GM10248 (cell line): Measurements from ENCODE around the gene INMT.

Source experiments
- CTCF ChIA-PET: fragments of 300-600 bp; sonication (Branson Sonifier 250); formaldehyde crosslinking; extraction: SDS; loops from one replicate; lab custom pipeline; 2021; ENCODE audit warnings: antibody characterized with exemption; lab: Yijun Ruan, JAX
- POLR2A ChIA-PET: fragments of 350-650 bp; sonication (Branson Sonifier 250); formaldehyde crosslinking; extraction: SDS; loops from one replicate; lab custom pipeline; 2020; ENCODE audit warnings: antibody characterized with exemption; lab: Yijun Ruan, JAX
- DNase-seq: peaks from one replicate; pipeline ENCODE4 v3.0.0; 2012; ENCODE audit errors: extremely low spot score
- TF ChIP-seq, protein P1 (sequence below): IDR thresholded peaks from 2 replicates; pipeline ENCODE4 v1.5.1; 2012; ENCODE audit warnings: mild to moderate bottlenecking, low read depth; ENCODE audit errors: extremely low read depth, missing control alignments, control extremely low read depth

The INMT gene

DNA sequence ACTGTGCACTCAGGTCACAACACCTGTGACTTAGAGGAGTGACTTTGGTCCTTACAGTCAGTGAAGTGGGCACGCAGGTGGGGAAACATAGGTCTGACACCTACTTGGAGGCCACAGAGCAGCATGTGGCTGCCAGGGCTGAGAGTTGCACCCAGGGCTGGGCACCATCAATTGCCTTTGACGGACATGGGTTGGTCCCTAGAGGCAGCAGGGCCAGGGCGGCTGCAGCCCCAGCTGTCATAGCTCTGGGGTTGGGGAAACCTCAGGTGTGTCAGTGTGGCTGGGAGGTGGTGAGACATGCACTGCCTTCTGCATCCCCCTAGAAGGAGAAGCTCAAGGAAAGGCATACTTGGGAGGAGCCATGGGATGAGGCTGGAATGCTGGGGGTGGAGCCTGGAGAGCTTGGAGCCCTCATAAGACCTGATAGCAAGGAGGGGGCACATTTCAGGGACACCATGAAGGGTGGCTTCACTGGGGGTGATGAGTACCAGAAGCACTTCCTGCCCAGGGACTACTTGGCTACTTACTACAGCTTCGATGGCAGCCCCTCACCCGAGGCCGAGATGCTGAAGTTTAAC lies at the start of gene INMT:
INMT (plus strand) TSS at position 440 of the 578 bp plus-strand sequence; CDS start at position 456, 16 bp downstream.
- TF ChIP-seq, protein P1, sequence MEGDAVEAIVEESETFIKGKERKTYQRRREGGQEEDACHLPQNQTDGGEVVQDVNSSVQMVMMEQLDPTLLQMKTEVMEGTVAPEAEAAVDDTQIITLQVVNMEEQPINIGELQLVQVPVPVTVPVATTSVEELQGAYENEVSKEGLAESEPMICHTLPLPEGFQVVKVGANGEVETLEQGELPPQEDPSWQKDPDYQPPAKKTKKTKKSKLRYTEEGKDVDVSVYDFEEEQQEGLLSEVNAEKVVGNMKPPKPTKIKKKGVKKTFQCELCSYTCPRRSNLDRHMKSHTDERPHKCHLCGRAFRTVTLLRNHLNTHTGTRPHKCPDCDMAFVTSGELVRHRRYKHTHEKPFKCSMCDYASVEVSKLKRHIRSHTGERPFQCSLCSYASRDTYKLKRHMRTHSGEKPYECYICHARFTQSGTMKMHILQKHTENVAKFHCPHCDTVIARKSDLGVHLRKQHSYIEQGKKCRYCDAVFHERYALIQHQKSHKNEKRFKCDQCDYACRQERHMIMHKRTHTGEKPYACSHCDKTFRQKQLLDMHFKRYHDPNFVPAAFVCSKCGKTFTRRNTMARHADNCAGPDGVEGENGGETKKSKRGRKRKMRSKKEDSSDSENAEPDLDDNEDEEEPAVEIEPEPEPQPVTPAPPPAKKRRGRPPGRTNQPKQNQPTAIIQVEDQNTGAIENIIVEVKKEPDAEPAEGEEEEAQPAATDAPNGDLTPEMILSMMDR: no peak
- no peak for DNase-seq
- CTCF ChIA-PET: interaction anchor here (4.7 kb wide), 1 partner anchor 11 kb away, joined by 31 read pairs; no protein-coding TSS in a partner anchor
- POLR2A ChIA-PET: no interaction called here

DNA sequence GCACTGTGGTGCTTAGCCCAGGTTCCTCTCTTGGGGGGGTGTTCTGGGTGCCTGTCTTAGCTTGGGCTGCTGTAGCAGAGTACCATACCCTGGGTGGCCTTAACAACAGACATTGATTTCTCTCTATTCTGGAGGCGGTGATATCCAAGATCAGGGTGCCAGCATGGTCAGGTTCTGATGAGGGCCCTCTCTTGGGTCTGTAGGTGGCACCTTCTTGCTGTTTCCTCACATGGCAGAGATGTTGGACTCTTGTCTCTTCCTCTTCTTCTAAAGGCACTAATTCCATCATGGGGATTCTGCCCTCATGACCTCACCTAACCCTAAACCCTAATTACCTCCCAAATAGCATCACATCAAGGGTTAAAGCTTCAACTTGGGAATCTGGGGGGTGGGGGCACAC lies 49.7 kb upstream of the INMT start:
- TF ChIP-seq, protein P1: no peak
- POLR2A ChIA-PET: no interaction called here
- CTCF ChIA-PET: no interaction called here
- no peak for DNase-seq

DNA sequence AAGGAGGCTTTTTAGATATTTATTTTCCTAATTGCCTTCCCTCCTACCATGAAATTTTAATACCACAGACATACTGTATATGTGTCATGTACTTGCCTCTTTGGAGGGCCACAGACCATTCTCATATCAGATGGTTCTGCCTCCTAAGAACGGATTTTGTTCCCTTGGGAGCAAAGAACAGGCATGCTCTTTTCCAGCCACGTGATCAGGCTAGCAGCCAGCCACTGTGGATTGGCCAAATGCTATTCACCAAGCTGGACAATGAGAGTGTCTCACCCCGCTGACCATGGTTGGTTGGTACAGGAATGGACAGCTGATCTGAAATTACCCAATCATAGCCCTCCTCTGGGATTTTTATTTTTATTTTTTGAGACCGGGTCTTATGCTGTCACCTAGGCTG lies 48.2 kb upstream of the INMT start:
- POLR2A ChIA-PET: no interaction called here
- CTCF ChIA-PET: interaction anchor here (1.1 to 1.3 kb wide), 2 partner anchors 12 to 39 kb away, joined by 3 read pairs; no protein-coding TSS in a partner anchor
- no peak for DNase-seq
- TF ChIP-seq, protein P1: no peak

DNA sequence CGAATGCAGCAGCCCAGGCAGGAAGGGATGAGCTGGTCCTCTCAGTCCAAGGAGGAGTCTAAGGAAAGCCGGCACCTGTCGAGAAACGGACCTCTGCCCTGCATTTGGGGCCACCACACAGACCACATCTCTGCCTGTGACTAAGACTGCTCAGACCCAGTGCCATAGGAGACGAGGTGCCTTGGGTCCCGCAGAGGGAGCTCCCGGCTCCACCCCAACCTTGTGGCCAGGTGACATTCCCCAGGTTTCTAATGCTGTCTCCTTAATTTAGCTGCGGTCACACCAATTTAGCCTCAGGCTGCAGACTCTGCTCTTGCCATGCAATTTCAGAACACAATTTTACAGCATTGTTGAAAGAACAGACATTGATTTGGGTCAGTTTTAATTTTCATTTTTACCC lies 46.9 kb upstream of the INMT start:
- ChIA-PET POLR2A (no interaction called here), CTCF (no interaction called here)
- no peak for DNase-seq

DNA sequence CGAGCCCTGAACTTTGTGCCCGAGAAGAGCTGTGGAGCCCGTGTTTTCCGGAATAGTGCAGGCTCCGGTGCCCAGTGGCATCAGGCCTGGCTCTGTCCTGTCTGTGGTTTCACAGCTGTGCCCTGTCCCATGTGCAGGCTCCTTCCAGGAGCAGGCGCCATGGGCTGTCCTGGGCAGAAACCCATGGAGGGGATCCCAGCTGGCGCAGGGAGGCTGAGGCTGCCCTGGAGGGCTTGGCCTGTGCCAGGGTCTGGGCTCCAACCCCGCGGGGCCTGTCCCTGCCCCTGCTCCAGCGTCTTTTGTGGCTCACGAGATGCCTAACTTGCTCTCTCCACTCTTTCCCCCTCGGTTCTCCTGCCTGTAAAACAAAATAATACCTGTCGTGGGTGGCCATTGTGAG lies 46.3 kb upstream of the INMT start:
- ChIA-PET POLR2A (no interaction called here), CTCF (no interaction called here)
- DNase-seq: no peak
- TF ChIP-seq, protein P1: no peak

More for the DNA sequence above, 46.9 kb upstream of the INMT start:
- TF ChIP-seq, protein P1: no peak

DNA sequence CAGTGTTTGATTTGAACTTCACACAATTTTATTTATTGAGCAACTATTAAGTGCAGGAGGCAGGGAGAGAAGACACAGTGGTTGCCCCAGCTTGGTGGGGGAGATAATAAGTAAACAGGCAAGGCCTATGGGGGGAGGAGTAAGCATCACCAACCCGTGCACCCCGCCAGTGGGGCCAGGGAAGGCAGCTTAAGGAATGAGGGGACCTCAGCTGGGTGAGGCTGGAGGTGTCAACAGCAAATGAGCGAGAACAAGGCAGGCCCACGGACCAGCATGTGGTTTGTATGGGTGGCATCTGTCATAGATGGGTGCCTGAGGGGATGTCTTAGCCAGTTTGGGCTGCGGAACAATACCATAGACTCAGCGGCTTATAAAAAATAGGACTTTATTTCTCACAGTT lies 45.6 kb upstream of the INMT start:
- CTCF ChIA-PET: no interaction called here

More for the DNA sequence above, 45.6 kb upstream of the INMT start:
- POLR2A ChIA-PET: no interaction called here
- DNase-seq: no peak
- TF ChIP-seq, protein P1: no peak
